Smooth muscle cell of the brain vasculature (primary cell): ENCODE data around the gene PBX2.
"Not testable (repeated sequence)": the region's sequence is repeated elsewhere in the genome, so short reads cannot be mapped to it uniquely, and the experiment has no call there.

Experiments used
- DNase-seq: peaks from one replicate; pipeline ENCODE4 v3.0.0-alpha.2; 2012; ENCODE audit warnings: low read depth, low spot score

The PBX2 gene

DNA sequence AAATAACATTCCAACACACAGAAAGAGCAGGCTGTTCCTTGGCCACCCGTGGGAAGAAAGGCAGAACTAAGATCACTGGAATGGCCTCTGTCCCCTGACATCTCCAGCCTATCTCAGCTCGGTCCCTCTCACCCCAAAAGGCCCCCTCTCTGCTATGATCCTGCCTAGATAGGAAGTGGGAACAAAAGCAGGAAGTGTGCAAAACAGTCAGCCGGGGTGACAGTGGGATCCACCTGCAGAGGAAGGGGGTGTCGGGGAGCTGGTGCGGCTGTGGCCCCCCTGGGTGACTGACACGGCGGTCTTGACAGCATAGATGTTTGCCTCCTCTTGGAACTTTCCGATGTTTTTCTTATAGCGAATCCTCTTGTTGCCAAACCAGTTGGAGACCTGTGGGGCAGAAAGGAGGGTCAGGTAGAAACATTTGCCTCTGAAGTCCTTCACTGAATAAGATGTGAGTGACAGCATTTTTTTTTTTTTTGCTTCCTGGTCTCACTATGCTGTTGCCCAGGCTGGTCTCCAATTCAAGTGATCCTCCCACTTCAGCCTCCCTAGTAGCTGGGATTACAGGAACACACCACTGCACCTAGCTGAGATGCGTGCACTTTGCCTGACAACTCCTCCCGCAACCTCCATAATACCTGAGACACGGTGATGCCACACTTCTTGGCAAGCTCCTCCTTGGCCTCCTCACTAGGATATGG is 2.8 kb downstream of the PBX2 start:
- no peak for DNase-seq

DNA sequence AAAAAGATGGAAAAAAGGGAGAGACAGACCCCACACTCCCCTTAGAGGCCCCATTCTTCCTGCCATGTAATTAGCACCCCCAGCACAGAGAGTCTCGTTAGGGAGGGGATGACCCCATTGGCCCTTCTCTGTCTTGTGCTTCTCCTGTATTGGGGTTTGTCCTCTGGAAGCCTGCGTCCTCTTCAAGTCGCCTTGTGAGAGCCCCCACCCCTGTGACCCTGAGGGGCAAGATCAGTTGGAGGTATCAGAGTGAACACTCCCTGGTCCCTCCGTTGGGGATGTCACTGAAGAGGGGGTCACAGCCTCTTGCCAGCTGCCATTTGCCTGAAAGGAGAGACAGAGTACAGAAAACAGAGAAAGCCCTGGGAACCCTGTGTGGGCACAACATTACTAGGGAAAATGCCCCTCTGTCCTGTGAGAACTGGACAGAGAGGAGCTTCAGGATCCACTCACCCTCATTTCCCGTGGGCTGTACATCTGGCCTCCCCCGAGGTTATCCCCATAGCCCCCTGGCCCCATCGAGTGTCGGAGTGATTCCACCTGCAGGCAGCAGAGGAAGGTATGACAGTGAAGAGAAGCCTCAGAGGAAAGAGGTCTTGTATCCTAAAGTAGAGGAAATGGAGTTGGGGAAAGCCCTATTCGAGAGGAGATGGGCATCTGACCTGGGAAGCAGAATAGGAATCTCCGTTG is 3.7 kb downstream of the PBX2 start:
- DNase-seq = not testable (repeated sequence)

DNA sequence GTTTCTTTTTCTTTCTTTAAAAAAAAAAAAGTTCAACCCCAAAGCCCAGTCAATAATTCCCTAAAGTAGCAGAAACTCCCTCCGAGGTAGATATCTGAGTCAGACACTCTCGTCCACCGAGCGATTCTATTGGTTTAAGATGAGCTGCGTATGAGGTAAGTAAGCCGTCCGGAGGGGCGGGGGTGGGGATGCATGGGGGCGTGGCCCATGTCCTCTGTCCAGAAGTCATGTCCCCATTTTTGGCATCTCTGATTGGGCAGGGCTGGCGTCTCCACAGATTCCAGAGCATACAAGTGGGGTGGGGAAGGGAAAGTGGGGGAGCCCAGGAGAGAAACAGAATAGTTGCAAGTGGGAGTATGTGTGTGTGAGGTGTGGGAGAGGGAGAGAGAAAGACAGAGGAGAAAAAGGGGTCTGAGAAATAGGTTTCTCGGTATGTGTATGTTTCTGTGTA is 4.3 kb downstream of the PBX2 start:
- peak; percentile 33 for DNase-seq

DNA sequence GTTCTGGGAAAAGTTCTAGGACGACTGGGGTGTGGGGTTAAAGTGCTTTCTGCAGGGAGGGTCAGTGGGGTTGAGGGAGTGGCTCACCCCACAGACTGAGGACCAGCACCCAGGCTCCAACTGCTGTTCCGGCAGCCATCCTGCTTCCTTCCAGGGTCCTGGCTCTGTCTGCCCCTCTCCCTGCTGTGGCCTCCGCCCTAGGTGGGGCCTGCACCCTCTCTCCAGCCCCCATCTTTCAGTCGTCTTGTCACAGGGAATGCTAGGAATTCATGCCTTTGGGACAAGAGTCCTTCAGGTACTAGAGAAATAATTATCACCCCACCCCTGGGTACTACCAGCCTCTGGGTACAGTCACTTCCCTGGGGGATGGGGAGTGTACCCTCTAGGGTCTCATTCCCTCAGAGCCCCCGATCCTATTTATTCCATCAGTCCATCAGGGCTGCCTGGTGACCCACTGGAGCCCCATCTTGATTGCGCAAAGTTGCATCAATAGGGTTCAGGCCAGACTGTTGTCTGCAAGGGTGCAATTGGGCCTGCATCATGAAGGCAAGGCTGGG is 5.8 kb downstream of the PBX2 start, which contains the start of gene AGER:
Gene AGER (minus strand): TSS at position 170 of the 557 bp plus-strand sequence. CDS start 31 bp downstream, at position 139.
- DNase-seq = no peak

DNA sequence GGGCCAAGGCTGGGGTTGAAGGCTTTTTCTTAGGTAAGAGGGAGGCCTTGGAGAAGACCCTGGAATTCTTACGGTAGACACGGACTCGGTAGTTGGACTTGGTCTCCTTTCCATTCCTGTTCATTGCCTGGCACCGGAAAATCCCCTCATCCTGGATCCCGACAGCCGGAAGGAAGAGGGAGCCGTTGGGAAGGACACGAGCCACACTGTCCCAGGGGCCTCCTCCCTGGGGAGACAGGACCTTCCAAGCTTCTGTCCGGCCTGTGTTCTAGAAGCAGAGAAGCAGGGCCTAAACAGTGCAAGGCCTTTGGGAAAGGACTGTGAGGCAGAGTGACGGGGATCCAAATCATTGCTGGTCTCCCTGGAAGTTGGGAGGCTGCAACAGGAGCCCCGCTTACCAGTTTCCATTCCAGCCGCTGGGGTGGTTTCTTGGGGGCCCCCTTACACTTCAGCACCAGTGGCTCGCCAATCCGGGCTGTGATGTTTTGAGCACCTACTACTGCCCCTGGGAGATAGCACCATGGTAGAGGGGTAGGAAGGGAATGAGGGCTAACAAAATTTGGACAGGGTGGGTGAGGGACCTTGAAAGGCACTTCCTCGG is 6.4 kb downstream of the PBX2 start:
- DNase-seq = no peak

DNA sequence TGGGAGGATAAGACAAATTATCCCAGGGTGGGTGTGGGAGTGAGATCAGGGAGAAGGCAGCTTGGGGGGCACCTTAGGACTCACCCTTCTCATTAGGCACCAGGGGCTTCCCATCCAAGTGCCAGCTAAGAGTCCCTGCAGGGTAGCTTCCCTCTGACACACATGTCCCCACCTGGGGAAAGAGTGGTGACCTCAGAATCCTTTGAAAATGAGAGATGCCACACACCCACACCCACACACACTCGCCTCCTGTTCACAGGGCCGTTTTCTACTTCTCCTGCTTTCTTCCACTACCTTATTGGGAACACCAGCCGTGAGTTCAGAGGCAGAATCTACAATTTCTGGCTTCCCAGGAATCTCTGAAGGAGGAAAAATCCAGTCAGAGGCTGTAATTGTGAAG is 7.0 kb downstream of the PBX2 start:
- DNase-seq = no peak

DNA sequence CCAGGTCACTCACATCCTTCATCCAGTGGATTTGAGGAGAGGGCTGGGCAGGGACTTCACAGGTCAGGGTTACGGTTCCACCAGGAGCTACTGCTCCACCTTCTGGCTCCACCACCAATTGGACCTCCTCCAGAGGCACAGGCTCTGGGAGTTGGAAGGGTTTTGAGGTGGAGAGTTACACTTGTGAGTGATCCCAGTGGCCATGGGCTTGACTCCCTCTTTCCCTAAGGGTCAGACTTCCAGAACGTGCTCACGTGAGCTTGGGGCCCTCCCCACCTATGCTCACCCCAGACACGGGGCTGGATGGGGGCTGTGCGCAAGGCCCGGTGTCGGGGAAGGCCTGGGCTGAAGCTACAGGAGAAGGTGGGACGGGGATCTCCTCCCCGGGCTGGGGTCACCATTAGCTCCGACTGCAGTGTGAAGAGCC is 7.4 kb downstream of the PBX2 start:
- no peak for DNase-seq

DNA sequence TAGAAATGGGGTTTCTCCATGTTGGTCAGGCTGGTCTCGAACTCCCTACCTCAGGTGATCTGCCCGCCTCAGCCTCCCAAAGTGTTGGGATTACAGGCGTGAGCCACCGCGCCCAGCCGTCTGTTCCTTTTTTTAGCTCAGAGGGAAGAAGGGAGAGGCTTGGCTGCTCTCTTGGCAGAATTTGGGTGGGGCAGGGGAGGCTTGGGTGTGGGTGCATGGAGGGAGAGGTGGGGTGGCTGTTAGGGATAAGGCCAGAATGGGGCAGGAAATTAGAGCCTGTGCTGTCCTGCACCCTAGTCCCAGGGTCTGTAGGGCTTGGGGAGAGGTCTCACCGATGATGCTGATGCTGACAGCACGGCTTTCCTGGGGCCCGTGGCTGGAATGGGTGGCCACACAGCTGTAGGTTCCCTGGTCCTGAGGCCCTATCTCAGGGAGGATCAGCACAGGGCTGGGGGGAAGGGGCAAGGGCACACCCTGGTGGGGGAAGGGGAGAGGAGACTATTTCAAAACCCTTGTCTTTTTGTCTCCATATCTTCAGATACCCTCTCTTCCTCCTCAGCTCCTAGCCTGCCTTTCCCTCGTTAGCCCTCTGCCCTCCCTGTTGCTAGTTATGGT is 8.0 kb downstream of the PBX2 start:
- no peak for DNase-seq

DNA sequence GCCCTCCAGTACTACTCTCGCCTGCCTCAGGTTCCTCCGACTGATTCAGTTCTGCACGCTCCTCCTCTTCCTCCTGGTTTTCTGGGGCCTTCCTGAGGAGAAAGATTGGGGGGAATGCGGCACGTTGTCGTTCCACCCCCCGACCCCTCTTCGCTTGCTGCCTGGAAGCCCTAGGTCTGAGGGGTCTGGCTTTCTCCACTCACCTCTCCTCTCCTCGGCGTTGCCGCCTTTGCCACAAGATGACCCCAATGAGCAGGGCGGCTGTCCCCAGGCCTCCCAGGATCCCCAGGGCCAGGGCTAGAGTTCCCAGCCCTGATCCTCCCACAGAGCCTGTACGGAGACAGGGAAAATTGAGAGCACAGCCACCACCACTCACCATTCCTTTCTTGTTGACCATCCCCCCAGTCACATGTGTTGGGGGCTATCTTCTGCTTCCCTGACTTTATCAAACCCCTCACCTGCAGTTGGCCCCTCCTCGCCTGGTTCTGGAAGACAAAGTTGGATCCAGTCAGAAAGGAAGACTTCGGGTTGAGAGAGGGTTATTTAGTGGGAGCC is 8.8 kb downstream of the PBX2 start:
- no peak for DNase-seq

DNA sequence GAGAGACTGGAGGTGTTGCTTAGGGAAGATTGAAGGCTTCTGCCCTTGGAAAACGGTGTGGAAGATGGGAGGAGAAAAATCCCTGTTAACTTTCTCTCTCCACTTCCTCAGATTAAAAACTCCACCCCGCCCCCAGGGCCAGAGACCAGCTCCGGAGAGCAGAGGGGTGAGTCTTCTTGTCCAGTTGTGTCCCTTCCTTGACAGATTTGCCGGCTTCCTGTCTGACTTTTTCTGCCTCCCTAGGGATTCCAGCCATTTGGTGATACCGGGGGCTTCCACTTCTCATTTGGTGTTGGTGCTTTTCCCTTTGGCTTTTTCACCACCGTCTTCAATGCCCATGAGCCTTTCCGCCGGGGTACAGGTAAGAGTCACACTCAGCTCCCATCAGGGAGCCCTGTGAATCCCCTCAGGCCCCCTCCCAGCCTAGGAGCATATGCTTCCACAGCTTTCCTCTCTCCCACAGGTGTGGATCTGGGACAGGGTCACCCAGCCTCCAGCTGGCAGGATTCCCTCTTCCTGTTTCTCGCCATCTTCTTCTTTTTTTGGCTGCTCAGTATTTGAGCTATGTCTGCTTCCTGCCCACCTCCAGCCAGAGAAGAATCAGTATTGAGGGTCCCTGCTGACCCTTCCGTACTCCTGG is 10.1 kb downstream of the PBX2 start:
- no peak for DNase-seq

DNA sequence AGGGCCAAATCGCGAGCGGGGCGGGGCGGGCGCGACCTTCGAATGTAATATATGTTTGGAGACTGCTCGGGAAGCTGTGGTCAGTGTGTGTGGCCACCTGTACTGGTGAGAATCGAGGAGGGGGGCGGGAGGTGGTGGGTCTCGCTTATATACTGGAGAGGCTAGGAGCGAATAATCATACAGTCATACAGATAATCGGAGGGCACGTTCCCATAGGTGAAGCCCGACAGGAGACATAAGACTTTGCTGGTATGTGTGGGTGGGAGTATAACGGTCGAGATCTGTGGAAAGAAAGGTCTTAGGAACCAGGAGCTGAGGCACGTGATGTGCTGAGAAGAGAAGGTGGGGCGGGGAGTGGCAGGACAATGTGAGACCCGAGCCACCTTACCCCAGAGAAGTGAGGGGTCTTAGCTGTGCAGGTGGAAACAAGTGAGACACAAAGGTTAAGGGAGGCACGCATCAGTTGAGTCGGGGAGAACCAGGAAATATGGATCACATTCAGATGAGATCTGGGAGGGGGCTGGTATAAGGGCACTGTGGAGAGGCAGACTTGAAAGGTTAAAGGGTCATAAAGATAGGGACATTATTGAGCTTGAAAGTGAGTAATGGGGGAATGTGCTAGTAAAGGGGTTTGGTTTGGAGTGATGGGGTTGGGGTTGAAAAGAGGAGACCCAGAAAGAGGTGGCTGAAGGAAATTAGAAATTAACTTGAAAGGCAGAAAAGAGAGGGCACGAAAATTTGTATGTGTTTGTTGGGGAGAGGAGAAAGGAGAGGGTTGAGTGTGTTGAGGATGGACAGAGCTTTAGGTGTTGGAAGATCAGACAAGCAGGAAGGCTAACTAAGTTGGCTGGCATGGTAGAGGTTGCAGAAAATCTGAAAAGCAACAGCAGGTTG is 11.2 kb downstream of the PBX2 start:
- no peak for DNase-seq

DNA sequence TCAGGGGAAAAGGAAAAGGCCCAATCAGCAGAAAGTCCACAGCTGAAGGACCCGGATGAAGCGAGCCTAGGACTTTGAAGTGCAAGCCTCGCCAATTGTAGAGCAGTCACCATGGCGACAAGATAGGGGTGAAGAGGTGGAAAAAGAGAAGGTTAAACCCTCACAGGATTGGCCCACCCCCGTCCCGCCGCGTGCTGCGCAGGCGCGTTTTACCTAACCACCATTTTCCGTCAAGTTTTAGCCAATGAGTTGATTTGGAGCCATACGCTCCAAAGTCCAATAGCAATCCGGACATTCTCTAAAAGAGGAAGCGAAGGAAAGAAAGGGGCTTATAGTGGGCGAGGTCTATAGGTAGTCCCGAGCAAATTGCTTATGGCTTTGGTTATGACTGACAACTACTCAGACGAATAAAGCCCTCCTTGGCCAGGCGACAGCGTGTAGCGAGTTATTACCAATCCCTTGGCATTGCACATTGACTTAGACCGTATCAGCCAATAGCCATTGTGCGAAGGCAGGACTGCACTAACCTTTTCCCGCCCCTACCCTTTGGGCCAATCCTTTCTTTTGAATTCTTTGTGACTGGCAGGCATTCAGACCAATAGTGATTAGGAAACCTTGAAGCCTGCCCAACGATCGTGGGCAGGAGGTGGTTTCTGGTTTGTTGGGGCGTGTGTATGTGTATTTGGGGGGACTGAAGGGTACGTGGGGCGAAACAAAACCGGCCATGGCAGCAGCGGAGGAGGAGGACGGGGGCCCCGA is 12.0 kb downstream of the PBX2 start, which contains the start of gene RNF5:
Gene RNF5 (plus strand): TSS at position 618 of the 759 bp plus-strand sequence. CDS start 107 bp downstream, at position 725.
- peak; percentile 100 for DNase-seq

DNA sequence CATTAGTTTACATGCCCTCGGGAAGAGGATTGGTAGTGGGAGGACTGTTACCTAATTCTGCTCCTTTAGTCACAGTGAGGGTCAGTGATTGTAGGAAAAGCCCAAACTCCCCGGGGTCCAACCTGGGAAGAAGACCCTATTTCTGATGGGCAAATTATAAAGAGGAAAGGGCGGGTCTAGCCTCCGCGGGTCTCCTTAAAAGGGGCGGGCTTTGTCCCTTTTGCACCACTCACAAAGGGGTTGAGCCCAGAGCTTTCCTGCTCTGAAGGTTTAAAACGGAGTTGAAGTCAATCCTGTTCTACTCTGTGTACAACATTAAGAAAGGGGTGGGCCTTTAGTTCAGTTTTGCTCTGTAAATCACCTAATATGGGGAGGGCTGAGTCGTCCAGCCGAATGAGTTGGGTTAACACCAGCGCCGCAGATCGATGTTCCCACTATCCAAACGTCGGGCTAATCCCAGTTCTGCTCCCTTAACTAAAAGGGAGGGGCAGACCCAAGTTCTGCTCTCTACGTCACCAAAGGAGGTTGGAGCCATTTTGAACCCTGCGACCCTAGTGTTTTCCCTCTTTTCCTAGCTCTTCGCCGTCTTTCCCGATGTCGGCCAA is 12.7 kb downstream of the PBX2 start:
- no peak for DNase-seq

DNA sequence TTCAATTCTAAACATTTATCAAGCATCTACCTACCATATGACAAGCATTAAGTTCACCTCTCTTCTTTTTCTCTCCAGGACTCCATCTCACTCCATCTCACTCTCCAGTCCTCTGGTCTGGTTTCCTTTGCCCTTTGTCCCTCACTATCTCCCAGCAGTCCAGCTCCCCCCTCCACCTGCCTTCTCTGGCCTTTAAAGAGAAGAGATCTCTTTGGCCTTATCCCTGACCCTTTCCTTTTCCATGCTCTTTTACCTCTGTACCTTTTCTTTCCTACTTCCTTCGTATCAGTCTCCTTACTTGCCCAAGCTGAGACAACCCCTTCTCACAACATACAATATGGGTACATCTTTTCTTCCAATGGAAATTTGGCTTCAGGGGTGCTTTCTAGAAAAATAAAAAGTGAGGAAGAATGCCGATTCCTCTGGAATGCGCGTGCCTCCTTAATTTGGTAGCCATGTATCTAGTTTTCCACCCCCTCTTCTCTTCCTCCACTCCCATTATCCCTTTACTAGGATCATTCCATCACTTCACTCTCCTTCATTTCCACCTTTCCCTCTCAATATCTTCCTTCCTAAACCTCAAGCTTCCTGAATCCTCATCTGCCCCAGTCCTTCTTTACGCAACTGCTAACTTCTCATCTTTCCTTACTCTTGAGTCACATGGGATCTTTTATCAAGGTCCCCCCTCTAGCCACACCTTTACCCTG is 13.4 kb downstream of the PBX2 start:
- DNase-seq = no peak

DNA sequence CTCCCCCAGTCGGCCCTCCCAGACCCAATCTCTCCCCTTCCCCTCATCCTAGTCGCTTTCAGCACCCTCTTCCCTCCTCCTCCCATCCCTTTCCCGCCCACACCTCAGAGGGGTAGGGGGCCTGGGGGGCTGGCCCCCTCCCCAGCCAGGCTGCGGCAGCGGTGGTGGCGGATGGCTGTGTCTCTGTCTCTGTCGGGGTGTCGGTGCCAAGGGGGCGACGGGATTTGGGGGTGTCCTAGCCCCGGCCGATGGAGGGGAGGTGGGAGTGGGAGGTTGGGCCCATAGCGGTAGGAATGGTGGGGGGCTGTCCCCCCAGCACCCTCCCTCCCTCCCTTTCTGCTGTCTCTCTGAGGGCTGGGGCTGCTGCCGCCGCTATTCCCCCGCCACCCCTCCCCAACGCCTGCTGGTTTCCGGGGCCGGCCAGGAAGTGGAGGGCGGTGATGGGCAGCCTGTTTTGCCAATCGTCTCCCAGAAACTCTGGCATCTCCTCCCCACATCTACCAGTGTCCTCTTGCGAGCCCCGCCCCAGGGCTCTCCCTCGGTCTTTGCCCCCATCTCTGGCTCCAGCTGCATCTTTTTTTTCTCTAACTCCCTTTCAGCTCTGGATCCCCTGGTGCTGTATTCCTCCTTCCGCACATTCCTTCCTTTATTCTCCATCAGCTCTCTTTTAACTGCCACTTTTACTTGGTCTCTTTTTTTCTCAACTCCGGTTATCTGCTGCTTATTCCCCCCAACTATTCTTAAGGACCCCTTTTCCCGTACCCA is 14.1 kb downstream of the PBX2 start, which contains the start of gene AGPAT1:
Gene AGPAT1 (minus strand): TSS at position 374 of the 765 bp plus-strand sequence. CDS start 4,588 bp downstream, outside the sequence.
- DNase-seq = peak; percentile 90

DNA sequence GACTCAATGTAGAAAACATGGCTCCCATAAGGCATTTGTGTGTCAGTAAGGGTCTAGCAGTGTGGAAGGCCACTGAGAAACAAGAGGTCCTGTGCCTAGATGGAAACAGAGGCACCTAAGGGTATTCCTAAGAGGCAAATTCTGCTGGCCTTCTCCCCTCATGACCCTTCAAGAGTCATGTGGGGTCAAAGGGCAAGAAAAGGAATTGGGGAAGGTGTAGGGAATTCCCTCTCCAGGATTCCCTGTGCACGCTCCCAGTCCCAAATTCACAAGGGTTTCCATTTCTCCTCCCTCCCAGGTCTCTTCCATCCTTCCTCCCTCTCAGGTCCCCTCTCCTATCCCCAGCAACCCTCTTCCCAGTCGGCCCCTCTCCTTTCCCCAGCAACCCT is 14.7 kb downstream of the PBX2 start:
- DNase-seq = no peak

DNA sequence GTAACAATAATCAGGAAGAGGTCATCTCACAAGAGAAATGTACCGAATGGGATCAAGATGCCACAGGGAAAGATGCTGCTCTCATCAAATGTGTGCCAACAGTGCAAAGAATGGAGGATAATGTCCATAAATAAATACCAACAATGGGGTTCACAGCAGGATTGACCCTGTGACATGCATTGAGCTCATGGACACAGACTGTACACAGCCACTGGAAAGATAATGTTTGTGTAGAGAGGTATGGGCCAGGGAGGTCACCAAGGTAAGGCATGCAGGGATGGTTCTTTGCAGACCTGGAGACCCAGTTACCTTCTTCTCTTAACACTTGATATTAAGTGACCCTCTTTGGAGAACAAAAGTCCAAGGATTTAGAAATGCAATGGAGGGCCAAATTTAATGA is 15.6 kb downstream of the PBX2 start:
- no peak for DNase-seq
